ENCODE results near the gene SLC26A2. TPM values are rescaled to one million over a fixed set of nuclear protein-coding genes. Genes with fewer than 3 reads are reported as not detected.

Gene SLC26A2
- total and polyA plus RNA-seq, 2 experiments from 2014 or later: 3.5 to 11.5 TPM

- TF ChIP-seq EZH2 (IDR thresholded peaks at IDR 0.05; ENCODE audit: low read depth, unreplicated experiment) (no peak), ZNF331 (CRISPR knock-in tag; IDR thresholded peaks at IDR 0.05; ENCODE audit: low read depth) (no peak), ZNF114 (CRISPR knock-in tag; IDR thresholded peaks at IDR 0.05) (no peak), CTCF (conservative IDR thresholded peaks at IDR 0.05; ENCODE audit: low read depth in 2 of 2) (no peak), EZH2phosphoT487 (IDR thresholded peaks at IDR 0.05; ENCODE audit: unreplicated experiment) (no peak), JUNB (IDR thresholded peaks at IDR 0.05; ENCODE audit: unreplicated experiment) (no peak), REST (IDR thresholded peaks at IDR 0.05; ENCODE audit: unreplicated experiment) (no peak), ZNF462 (CRISPR knock-in tag; IDR thresholded peaks at IDR 0.05) (no peak), ETS1 (IDR thresholded peaks at IDR 0.05) (no peak), CREB1 (CRISPR knock-in tag; IDR thresholded peaks at IDR 0.05; ENCODE audit: low read depth) (no peak)
- H3K36me3 Mint-ChIP-seq (ENCODE audit: low read depth): no peaks in the 10 kb centered on the region
- no peaks in the 10 kb centered on the region for H4K20me1 ChIP-seq (replicated peaks; ENCODE audit: insufficient read depth)
- no peaks in the 10 kb centered on the region for H3K27me3 ChIP-seq (ENCODE audit: insufficient read depth)
- no peak overlapping the region for H3K4me2 ChIP-seq
- H2AFZ ChIP-seq: 0 out of 2 replicates have a peak overlapping the region, but pooled peaks have one; percentile 65
- no peaks in the 10 kb centered on the region for H3K79me2 ChIP-seq (replicated peaks; ENCODE audit: insufficient read depth)
- ATAC-seq (no peak), DNase-seq (ENCODE audit: low spot score) (no peak)
- no peak overlapping the region for H3K4me3 Mint-ChIP-seq
- H3K9me2 ChIP-seq (ENCODE audit: insufficient read depth): no peaks in the 10 kb centered on the region
- H3K4me3 ChIP-seq: no peak overlapping the region
- peaks cover 5% of the 10 kb centered on the region for H3K4me1 Mint-ChIP-seq
- H3K9me3 Mint-ChIP-seq: no peaks in the 10 kb centered on the region
- H3K4me1 ChIP-seq (ENCODE audit: insufficient read depth): no peaks in the 10 kb centered on the region; the same call in 1 of the 2 replicates
- no peak overlapping the region for H3K27ac Mint-ChIP-seq
- H3K27me3 Mint-ChIP-seq (ENCODE audit: insufficient read depth, low read depth, poor library complexity): peaks cover 3% of the 10 kb centered on the region
- no peaks in the 10 kb centered on the region for H3F3A ChIP-seq (replicated peaks; ENCODE audit: low read depth)
- H3K27ac ChIP-seq (ENCODE audit: low read depth): no peak overlapping the region
- H3K36me3 ChIP-seq (ENCODE audit: insufficient read depth): no peaks in the 10 kb centered on the region
These were observed 44.1 kb upstream of the SLC26A2 start for GRCh38 chr5:149916334-149917072.

Data from GM23338 (cell line).